HEK293T (cell line): ENCODE measurements around the gene ATG7.
"Not testable (repeated sequence)": the region's sequence is repeated elsewhere in the genome, so short reads cannot be mapped to it uniquely, and the experiment has no call there.

Source experiments
- CTCF ChIA-PET: fragments of 350-600 bp; formaldehyde crosslinking; extraction: SDS; loops from one replicate; lab custom pipeline; 2021; ENCODE audit warnings: antibody characterized with exemption, inconsistent platforms; lab: Yijun Ruan, JAX
- POLR2A ChIA-PET: fragments of 350-600 bp; formaldehyde crosslinking; extraction: SDS; loops from one replicate; lab custom pipeline; 2020; ENCODE audit warnings: antibody characterized with exemption, inconsistent platforms; lab: Yijun Ruan, JAX
- DNase-seq: peaks from one replicate; pipeline ENCODE4 v3.0.0; 2012; ENCODE audit warnings: mixed read lengths; ENCODE audit errors: extremely low spot score
- ARNT ChIP-seq: fragments of 450-650 bp; IDR thresholded peaks from 2 replicates; pipeline ENCODE4 v1.6.1; 2017; ENCODE audit warnings: mild to moderate bottlenecking
- BHLHE40 ChIP-seq: fragments of 450-650 bp; IDR thresholded peaks from 2 replicates; pipeline ENCODE4 v1.6.1; 2016; ENCODE audit warnings: mild to moderate bottlenecking, moderate library complexity, borderline replicate concordance
- CTBP1 ChIP-seq: fragments of 450-650 bp; IDR thresholded peaks from 2 replicates; pipeline ENCODE4 v1.6.1; 2016; ENCODE audit warnings: borderline replicate concordance
- ELF4 ChIP-seq: fragments of 450-650 bp; IDR thresholded peaks from 2 replicates; pipeline ENCODE4 v1.6.1; 2017; ENCODE audit warnings: antibody characterized with exemption
- FOXA1 ChIP-seq: fragments of 450-650 bp; IDR thresholded peaks from 2 replicates; pipeline ENCODE4 v1.6.1; 2016; ENCODE audit warnings: mild to moderate bottlenecking
- FOXK2 ChIP-seq: fragments of 450-650 bp; IDR thresholded peaks from 2 replicates; pipeline ENCODE4 v1.6.1; 2016; ENCODE audit warnings: mild to moderate bottlenecking
- FOXM1 ChIP-seq: fragments of 450-650 bp; IDR thresholded peaks from 2 replicates; pipeline ENCODE4 v1.6.1; 2017; ENCODE audit warnings: mild to moderate bottlenecking, borderline replicate concordance
- HDGF ChIP-seq: fragments of 450-650 bp; IDR thresholded peaks from 2 replicates; pipeline ENCODE4 v1.6.1; 2017; ENCODE audit warnings: antibody characterized with exemption, borderline replicate concordance
- L3MBTL2 ChIP-seq: fragments of 450-650 bp; conservative IDR thresholded peaks from 2 replicates; pipeline ENCODE4 v1.6.1; 2016; ENCODE audit warnings: mild to moderate bottlenecking
- LEF1 ChIP-seq: fragments of 450-650 bp; IDR thresholded peaks from 2 replicates; pipeline ENCODE4 v1.6.1; 2017; ENCODE audit warnings: mild to moderate bottlenecking, borderline replicate concordance
- NFRKB ChIP-seq: fragments of 450-650 bp; IDR thresholded peaks from 2 replicates; pipeline ENCODE4 v1.6.1; 2016; ENCODE audit warnings: mild to moderate bottlenecking, moderate library complexity
- SP1 ChIP-seq: fragments of 450-650 bp; IDR thresholded peaks from 2 replicates; pipeline ENCODE4 v1.6.1; 2017
- SUZ12 ChIP-seq: fragments of 450-650 bp; IDR thresholded peaks from 2 replicates; pipeline ENCODE4 v1.6.1; 2016; ENCODE audit warnings: mild to moderate bottlenecking
- TARDBP ChIP-seq: fragments of 450-650 bp; IDR thresholded peaks from 2 replicates; pipeline ENCODE4 v1.6.1; 2016
- ZNF384 ChIP-seq: fragments of 450-650 bp; IDR thresholded peaks from 2 replicates; pipeline ENCODE4 v1.6.1; 2016
- TF ChIP-seq, protein P1 (sequence below): fragments of 450-650 bp; IDR thresholded peaks from 2 replicates; pipeline ENCODE4 v1.6.1; 2016

The ATG7 gene

DNA sequence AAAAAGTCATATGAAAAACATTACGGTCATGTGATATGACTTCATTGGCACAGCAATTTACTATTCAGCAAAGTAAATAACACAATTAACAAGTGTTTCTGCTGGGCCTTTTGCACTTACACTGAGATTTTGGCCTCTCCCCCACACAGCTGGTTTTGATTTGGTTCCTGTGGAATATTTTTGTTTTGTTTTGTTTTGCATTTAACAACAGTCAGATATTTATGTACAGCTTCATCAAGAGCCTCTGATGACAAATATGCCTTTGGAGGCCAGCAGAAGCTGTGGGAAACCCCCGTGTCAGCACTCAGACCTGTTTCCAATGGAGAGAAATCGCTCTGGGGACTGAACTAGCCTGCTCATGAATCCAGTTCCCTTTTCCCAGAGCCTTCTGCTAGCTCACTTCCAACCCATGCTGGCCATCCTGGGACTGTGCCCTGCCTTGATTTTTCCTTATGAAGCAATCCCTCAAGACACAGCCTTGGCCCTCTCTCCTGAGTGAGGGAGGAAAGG is 161.9 kb downstream of the ATG7 start:
- CTCF ChIA-PET, result interaction anchor here (0.6 kb wide), 1 partner anchor 1224 kb away, joined by 3 read pairs; no protein-coding TSS in a partner anchor
- no peak for DNase-seq
- POLR2A ChIA-PET, result no interaction called here

DNA sequence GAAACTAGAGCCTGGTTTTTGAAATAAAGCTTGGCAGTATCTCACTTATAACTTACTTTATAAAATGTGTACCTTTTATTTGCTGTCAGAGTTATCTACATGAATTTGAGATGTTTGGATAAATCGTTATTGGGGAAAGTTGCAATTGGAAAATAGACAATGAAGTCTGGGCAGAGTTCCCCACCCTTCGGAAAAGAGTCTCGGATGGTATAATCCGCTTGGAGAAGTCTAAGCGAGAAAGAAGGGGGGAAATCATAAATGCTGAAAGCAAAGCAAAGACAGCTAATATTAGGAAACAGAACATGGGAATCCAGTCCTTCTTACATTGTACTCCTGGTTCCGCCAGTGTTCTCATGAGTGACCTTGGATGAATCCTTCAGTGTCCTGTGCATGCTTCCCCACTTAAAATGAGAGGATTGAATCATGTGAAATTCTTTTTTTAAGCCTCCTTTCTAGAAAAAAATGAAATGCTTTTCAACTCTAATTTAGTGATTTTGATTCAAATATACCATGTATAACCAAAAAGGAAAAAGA is 162.4 kb downstream of the ATG7 start:
- ChIA-PET POLR2A (no interaction called here), CTCF (no interaction called here)
- TF ChIP-seq ELF4 (no peak), FOXM1 (no peak), ZNF384 (no peak), SP1 (no peak), HDGF (no peak), CTBP1 (no peak)
- TF ChIP-seq, protein P1, sequence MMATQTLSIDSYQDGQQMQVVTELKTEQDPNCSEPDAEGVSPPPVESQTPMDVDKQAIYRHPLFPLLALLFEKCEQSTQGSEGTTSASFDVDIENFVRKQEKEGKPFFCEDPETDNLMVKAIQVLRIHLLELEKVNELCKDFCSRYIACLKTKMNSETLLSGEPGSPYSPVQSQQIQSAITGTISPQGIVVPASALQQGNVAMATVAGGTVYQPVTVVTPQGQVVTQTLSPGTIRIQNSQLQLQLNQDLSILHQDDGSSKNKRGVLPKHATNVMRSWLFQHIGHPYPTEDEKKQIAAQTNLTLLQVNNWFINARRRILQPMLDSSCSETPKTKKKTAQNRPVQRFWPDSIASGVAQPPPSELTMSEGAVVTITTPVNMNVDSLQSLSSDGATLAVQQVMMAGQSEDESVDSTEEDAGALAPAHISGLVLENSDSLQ, result no peak
- no peak for DNase-seq

More for the DNA sequence above, 161.9 kb downstream of the ATG7 start:
- TF ChIP-seq ARNT (no peak), CTBP1 (no peak), SP1 (no peak)

DNA sequence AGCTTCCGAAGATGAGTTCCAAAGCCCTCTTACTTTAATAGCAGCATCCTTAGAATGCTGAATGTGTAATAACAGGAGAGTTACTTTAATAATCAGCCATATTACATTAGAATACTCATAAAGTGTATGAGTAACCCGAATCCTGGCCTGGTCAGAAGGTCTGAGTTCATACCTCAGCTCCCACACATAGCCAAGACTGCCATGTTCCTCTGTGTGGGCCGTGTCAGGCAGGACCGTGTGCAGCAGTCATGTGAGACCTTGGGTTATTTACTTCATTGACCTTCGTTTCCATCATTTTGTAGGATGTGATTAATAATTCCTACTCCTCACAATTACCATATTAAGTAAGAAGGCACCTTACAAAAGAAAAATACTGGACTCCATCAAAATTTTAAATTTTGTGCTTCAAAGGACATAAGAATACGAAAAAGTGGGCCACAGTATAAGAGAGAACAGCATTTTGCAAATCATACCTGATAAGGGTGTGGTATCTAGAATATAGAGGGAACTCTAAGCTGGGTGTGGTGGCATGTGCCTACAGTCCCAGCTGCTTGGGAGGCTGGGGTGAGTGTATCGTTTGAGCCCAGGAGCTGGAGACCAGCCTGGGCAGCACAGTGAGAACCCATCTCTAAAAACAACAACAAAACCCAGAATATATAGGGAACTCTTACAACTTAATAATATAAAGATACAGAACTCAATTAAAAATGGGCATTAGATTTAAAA is 163.4 kb downstream of the ATG7 start:
- DNase-seq, result no peak
- TF ChIP-seq ZNF384, result no peak
- no peak for TF ChIP-seq NFRKB
- TF ChIP-seq, protein P1, result no peak
- no peak for TF ChIP-seq FOXK2
- TF ChIP-seq FOXM1, result no peak
- TF ChIP-seq ARNT, result no peak
- no peak for TF ChIP-seq SP1
- no peak for TF ChIP-seq BHLHE40
- no peak for TF ChIP-seq L3MBTL2
- POLR2A ChIA-PET, result no interaction called here
- CTCF ChIA-PET, result no interaction called here

DNA sequence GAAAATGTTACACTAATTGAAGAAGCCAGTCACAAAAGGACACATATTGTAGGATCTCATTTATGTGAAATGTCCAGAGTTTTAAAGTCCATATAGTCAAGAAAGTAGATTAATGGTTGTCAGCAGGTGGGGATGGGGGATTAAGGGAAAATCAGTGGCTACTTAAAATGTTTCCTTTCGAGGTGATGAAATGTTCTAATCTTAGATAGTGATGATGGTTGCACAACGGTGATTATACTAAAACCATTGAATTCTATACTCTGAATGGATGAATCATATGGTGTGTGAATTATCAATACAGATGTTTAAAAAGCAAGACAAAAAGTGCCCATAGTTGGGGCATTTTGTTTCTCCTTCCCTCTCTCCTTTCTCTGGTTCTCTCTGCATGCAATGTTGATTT is 164.6 kb downstream of the ATG7 start:
- TF ChIP-seq SP1 (no peak), NFRKB (no peak), CTBP1 (no peak), FOXA1 (no peak), ZNF384 (no peak), BHLHE40 (no peak), ELF4 (no peak), FOXK2 (no peak), HDGF (no peak), L3MBTL2 (no peak), FOXM1 (no peak), LEF1 (no peak), ARNT (no peak), SUZ12 (no peak), TARDBP (no peak)
- TF ChIP-seq, protein P1, result no peak
- no peak for DNase-seq
- CTCF ChIA-PET, result no interaction called here
- POLR2A ChIA-PET, result no interaction called here

DNA sequence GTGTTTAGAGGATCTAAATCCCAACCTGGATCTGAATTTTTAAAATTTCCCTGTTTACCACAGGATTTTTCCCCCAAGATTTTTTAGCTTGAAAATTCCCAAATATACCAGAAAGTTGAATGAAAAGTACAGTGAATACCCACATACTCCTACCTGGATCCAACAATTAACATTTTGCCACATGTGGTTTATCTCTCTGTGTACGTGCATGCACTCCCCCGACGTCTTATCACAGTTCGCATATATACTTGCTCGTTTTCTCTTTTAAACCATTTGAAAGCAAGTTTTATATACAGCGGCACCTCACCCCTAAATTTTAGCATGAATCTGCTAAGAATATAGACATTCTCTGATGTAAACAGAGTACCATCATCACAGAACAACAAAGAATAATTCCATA is 165.3 kb downstream of the ATG7 start:
- CTCF ChIA-PET, result no interaction called here
- DNase-seq, result no peak
- no peak for TF ChIP-seq FOXM1
- no peak for TF ChIP-seq CTBP1
- no peak for TF ChIP-seq ARNT
- TF ChIP-seq TARDBP, result no peak
- POLR2A ChIA-PET, result no interaction called here

DNA sequence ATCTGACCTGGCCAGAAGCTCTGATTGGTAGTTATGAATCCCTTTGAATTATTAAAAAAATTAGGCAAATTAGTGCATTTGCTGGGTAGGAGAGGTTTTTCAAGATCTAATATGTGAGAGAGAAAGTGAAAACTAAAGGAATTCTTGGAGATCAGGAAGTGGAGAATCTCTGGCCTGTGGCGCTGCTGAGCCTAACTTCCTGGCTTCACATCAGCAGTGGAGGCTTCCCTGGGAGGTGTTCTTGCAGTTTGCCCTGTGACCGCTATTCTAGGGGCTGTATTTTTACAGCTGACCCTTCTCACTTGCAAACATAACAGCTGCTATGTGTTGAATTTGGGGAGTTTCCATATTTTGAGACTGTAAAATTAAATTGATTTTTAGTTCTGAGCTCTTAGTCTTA is 166.4 kb downstream of the ATG7 start:
- ChIA-PET CTCF (no interaction called here), POLR2A (no interaction called here)
- TF ChIP-seq FOXK2, result no peak
- no peak for TF ChIP-seq ZNF384
- TF ChIP-seq NFRKB, result no peak
- TF ChIP-seq HDGF, result no peak
- TF ChIP-seq SUZ12, result no peak
- TF ChIP-seq ELF4, result no peak
- TF ChIP-seq ARNT, result no peak
- DNase-seq, result no peak

DNA sequence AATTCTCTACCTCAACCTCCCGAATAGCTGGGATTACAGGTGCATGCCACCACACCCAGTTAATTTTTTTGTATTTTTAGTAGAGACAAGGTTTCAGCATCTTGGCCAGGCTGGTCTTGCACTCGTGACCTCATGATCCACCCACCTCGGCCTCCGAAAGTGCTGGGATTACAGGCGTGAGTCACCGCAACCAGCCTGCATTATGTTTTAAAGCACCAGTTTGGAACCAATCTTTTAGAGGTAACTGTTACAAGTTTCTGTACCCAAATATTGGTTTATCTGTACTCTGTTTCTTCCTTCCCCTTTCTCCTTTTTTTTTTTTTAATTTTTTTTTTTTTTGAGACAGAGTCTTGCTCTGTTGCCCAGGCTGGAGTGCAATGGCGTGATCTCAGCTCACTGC is 169.1 kb downstream of the ATG7 start:
- POLR2A ChIA-PET, DNase-seq: not testable (repeated sequence)
- CTCF ChIA-PET, result interaction anchor here (0.7 kb wide), 1 partner anchor 790 kb away, joined by 3 read pairs; no protein-coding TSS in a partner anchor
